Fibroblast of the aortic adventitia (primary cell): Measurements from ENCODE around the gene MTO1. TPM values are rescaled to one million over a fixed set of nuclear protein-coding genes. Genes with fewer than 3 reads are reported as not detected.
"Not testable (repeated sequence)": the region's sequence is repeated elsewhere in the genome, so short reads cannot be mapped to it uniquely, and the experiment has no call there.

Experiments used
- DNase-seq: peaks from one replicate; pipeline ENCODE4 v3.0.0-alpha.2; 2010; ENCODE audit warnings: low read depth
- H3K4me3 ChIP-seq: 2 replicates; pipeline ENCODE4 v1.5.1; 2011; ENCODE audit warnings: low read depth, mild to moderate bottlenecking, control low read depth, low read length, moderate library complexity
- CTCF ChIP-seq: IDR thresholded peaks from 2 replicates; pipeline ENCODE4 v1.5.1; 2011; ENCODE audit warnings: mild to moderate bottlenecking, low read length, control low read depth, inconsistent platforms; ENCODE audit not compliant: insufficient read depth
- total RNA-seq: library from RNA; depleted of rRNA; stranded (reverse); fragments of >200 nt; gene quantifications from 2 replicates; pipeline ENCODE4 v1.2.3, GENCODE V29; 2012; ENCODE audit warnings: low replicate concordance

The MTO1 gene
- total RNA-seq, 1 donor = 36.9 TPM

DNA sequence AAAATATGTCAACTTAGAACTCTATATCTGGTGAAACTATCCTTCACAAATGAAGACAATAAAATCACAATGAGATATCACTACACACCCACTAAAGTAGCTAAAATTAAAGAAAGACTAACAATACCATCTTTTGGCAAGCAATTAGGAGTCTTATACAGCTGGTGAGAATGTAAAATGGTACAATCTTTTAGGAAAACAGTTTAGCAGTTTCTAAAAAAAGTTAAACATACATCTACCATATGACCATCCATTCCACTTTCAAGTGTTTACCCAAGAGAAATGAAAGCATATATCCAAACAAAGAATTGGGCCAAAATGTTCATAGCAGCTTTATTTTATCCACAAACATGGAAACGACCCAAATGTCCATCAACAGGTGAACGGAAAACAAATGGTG lies 73.1 kb downstream of the MTO1 start:
- no peak for DNase-seq
- TF ChIP-seq CTCF = no peak
- H3K4me3 ChIP-seq = no peak overlapping the region

DNA sequence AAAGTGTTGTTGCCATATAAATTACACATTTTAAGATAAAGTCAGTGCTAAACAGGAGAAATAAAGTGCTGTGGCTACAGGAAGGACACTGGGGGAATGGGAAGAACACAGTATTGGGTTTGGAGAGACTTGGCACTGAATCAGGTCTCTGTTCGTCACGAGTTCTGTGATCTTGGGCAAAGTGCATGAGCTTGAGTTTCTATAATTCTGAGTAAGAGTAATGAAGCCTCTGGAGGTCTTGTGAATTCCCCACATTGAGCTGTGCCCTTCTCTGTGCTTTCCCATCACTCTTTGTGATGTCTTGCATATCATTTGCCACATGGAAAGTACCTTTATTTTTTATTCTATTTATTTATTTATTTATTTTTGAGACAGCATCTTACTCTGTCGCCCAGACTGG lies 76.1 kb downstream of the MTO1 start:
- no peak for DNase-seq
- H3K4me3 ChIP-seq = no peak overlapping the region
- no peak for TF ChIP-seq CTCF

GRCh38 chr6:73538116-73538779 lies 76.7 kb downstream of the MTO1 start:
- TF ChIP-seq CTCF = no peak
- no peak for DNase-seq

DNA sequence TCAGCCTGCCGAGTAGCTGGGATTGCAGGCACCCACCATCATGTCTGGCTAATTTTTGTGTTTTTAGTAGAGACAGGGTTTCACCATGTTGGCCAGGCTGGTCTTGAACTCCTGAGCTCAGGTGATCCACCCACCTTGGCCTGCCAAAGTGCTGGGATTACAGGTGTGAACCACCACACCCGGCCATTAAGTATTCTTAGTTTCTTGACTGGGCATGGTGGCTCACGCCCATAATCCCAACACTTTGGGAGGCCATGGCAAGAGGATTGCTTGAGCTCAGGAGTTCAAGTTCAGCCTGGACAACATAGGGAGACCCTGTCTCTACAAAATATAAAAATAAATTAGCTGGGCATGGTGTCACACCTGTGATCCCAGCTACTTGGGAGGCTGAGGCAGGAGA lies 80.9 kb downstream of the MTO1 start:
- DNase-seq, H3K4me3 ChIP-seq: not testable (repeated sequence)

More at GRCh38 chr6:73538116-73538779, 76.7 kb downstream of the MTO1 start:
- H3K4me3 ChIP-seq = no peak overlapping the region

- no peak for TF ChIP-seq CTCF
- no peak for DNase-seq
- no peak overlapping the region for H3K4me3 ChIP-seq
Measured at GRCh38 chr6:73542891-73543290, 81.4 kb downstream of the MTO1 start.

GRCh38 chr6:73547036-73547435 lies 85.5 kb downstream of the MTO1 start:
- no peak overlapping the region for H3K4me3 ChIP-seq
- no peak for TF ChIP-seq CTCF
- no peak for DNase-seq

DNA sequence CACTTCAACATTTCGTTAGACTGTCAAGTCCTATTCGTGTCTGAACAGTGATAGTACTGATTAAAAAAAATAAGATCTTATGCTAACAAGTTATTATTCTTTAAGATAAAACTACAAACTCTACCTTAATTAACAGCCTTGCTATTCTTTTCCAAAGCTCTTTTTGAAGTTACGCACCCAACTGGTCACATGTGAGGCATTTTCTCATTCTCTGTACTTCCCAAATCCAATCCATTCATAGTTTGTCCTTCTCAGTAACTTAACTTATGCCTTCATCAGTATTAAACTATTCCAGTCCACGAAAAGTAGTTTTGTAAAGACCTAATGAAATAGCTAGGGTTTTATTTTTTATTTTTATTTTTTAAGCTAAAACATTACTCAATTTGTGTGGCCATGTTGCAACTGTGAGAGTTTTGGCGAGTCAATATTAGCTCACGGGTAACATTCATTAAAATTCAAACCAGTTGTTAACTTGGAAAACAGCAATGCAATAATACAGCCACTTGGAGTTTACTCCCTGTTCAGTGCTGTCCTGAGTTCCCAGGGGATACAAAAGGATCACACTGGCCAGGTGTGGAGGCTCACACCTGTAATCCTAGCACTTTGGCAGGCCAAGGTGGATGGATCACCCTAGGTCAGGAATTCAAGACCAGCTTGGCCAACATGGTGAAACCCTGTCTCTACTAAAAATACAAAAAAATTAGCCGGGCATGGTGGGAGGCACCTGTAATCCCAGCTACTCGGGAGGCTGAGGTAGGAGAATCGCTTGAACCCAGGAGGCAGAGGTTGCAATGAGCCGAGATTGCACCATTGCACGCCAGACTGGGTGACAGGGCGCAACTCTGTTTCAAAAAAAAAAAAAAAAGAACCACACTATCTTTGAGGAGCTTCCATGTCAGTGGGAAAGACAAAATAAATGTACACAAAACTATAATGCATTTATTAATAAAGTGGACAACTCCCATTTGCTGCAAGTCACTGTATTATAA lies 87.2 kb downstream of the MTO1 start:
- no peak for TF ChIP-seq CTCF
- no peak for DNase-seq
- H3K4me3 ChIP-seq = no peak overlapping the region

DNA sequence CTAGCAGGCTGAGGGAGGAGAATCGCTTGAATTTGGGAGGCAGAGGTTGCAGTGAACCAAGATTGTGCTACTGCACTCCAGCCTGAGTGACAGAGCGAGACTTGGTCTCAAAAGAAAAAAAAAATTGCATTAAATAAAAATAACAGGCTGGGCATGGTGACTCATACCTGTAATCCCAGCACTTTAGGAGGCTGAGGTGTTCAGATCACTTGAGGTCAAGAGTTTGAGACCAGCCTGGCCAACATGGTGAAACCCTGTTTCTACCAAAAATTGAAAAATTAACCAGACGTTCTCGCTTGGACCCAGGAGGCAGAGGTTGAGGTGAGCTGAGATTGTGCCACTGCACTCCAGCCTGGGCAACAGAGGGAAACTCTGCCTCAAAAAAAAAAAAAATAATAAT lies 89.6 kb downstream of the MTO1 start:
- not testable (repeated sequence) for H3K4me3 ChIP-seq, DNase-seq

- not testable (repeated sequence) for H3K4me3 ChIP-seq, DNase-seq
Measured at GRCh38 chr6:73555380-73555949, 93.9 kb downstream of the MTO1 start.
